ENCODE measurements around the gene ART3.

- TF ChIP-seq YY1 (IDR thresholded peaks at IDR 0.05; ENCODE audit: insufficient read depth, insufficient read length) (no peak), ZNF274 (IDR thresholded peaks at IDR 0.05; ENCODE audit: low read depth, low read length) (no peak)
Observed at GRCh38 chr4:76087007-76087769, 12.7 kb downstream of the ART3 start.
